Smooth muscle cell (in vitro differentiated cells): ENCODE measurements around the gene LRP2. TPM values are rescaled to one million over a fixed set of nuclear protein-coding genes. Genes with fewer than 3 reads are reported as not detected.

Source experiments
- DNase-seq: peaks from one replicate; lab custom pipeline; 2025; ENCODE audit not compliant: unreplicated experiment; lab: John Stamatoyannopoulos, UW
- H2AFZ ChIP-seq: fragments of 200-600 bp; sonication (generic); 2 replicates; pipeline ENCODE4 v1.6.0; 2016; ENCODE audit warnings: antibody characterized with exemption, low read depth, mild to moderate bottlenecking
- H3F3A ChIP-seq: fragments of 200-600 bp; sonication (generic); 2 replicates; pipeline ENCODE4 v1.6.0; 2017; ENCODE audit warnings: antibody characterized with exemption, low read depth
- H3K27ac ChIP-seq: fragments of 200-600 bp; sonication (generic); 2 replicates; pipeline ENCODE4 v1.5.1; 2016; ENCODE audit warnings: low read depth, mild to moderate bottlenecking
- H3K27me3 ChIP-seq: fragments of 200-600 bp; sonication (generic); 2 replicates; pipeline ENCODE4 v1.6.1; 2016; ENCODE audit warnings: low read depth, mild to moderate bottlenecking
- H3K36me3 ChIP-seq: fragments of 200-600 bp; sonication (generic); 2 replicates; pipeline ENCODE4 v1.5.1; 2016; ENCODE audit warnings: low read depth
- H3K4me1 ChIP-seq: fragments of 200-600 bp; sonication (generic); 2 replicates; pipeline ENCODE4 v1.5.1; 2016; ENCODE audit warnings: low read depth
- H3K4me2 ChIP-seq: fragments of 200-600 bp; sonication (generic); 2 replicates; pipeline ENCODE4 v1.6.0; 2016; ENCODE audit warnings: mild to moderate bottlenecking
- H3K4me3 ChIP-seq: fragments of 200-600 bp; sonication (generic); 2 replicates; pipeline ENCODE4 v1.5.1; 2016; ENCODE audit warnings: mild to moderate bottlenecking
- H3K79me2 ChIP-seq: fragments of 200-600 bp; sonication (generic); 2 replicates; pipeline ENCODE4 v1.6.0; 2016; ENCODE audit warnings: low read depth, mild to moderate bottlenecking
- H3K9ac ChIP-seq: fragments of 200-600 bp; sonication (generic); 2 replicates; pipeline ENCODE4 v1.6.0; 2016; ENCODE audit warnings: low read depth
- H3K9me3 ChIP-seq: fragments of 200-600 bp; sonication (generic); replicated peaks from 2 replicates; pipeline ENCODE4 v1.5.1; 2016; ENCODE audit warnings: low read depth
- H4K20me1 ChIP-seq: fragments of 200-600 bp; sonication (generic); 2 replicates; pipeline ENCODE4 v1.6.0; 2016; ENCODE audit warnings: low read depth
- CTCF ChIP-seq: fragments of 200-600 bp; sonication (generic); IDR thresholded peaks from 2 replicates; pipeline ENCODE4 v1.5.1; 2017; ENCODE audit warnings: borderline replicate concordance, mild to moderate bottlenecking, antibody characterized with exemption; ENCODE audit not compliant: insufficient read depth, poor library complexity, severe bottlenecking
- WGBS: methylation state at CpG from one replicate; pipeline ENCODE4 v1.1.7; 2016; ENCODE audit warnings: low lambda C conversion rate; 5-methylcytosine and 5-hydroxymethylcytosine counted together
- polyA plus RNA-seq: library from polyadenylated mRNA; unstranded; fragments of >200 nt; fragmentation: Nextera tagmentation; extraction: Ambion mirVana; gene quantifications from 2 replicates; pipeline ENCODE4 v1.2.1, GENCODE V29; 2016
- total RNA-seq: library from RNA; depleted of rRNA; stranded (reverse); fragments of >200 nt; gene quantifications from 2 replicates; pipeline ENCODE4 v1.2.3, GENCODE V29; 2014

The LRP2 gene
- total and polyA plus RNA-seq, 2 experiments from 2014 or later, result 2.7 TPM; not detected in 1

GRCh38 chr2:169232551-169233154, 129.7 kb downstream of the LRP2 start:
- peaks cover 3% of the 10 kb centered on the region for H3K27me3 ChIP-seq
- H3K36me3 ChIP-seq, result no peaks in the 10 kb centered on the region
- H4K20me1 ChIP-seq, result no peaks in the 10 kb centered on the region
- no peak overlapping the region for H3K4me2 ChIP-seq
- no peak overlapping the region for H3K9ac ChIP-seq
- H3K79me2 ChIP-seq, result no peaks in the 10 kb centered on the region
- TF ChIP-seq CTCF, result no peak
- no peaks in the 10 kb centered on the region for H3K9me3 ChIP-seq
- no peak for DNase-seq
- H3K4me3 ChIP-seq, result no peak overlapping the region
- H2AFZ ChIP-seq, result no peak overlapping the region
- no peaks in the 10 kb centered on the region for H3K4me1 ChIP-seq
- H3K27ac ChIP-seq, result no peak overlapping the region
- H3F3A ChIP-seq, result no peaks in the 10 kb centered on the region
- WGBS, result 83% methylated on average over 11 of the region's 11 CpGs

GRCh38 chr2:169230204-169230603, 132.1 kb downstream of the LRP2 start:
- peaks cover 3% of the 10 kb centered on the region for H3K27me3 ChIP-seq
- no peaks in the 10 kb centered on the region for H3K36me3 ChIP-seq
- DNase-seq, result no peak
- no peak overlapping the region for H2AFZ ChIP-seq
- no peaks in the 10 kb centered on the region for H3F3A ChIP-seq
- H4K20me1 ChIP-seq, result no peaks in the 10 kb centered on the region
- no peak for TF ChIP-seq CTCF
- 74% methylated on average over 2 of the region's 2 CpGs for WGBS
- H3K27ac ChIP-seq, result no peak overlapping the region
- no peak overlapping the region for H3K4me2 ChIP-seq
- H3K9ac ChIP-seq, result no peak overlapping the region
- no peaks in the 10 kb centered on the region for H3K9me3 ChIP-seq
- H3K4me1 ChIP-seq, result no peaks in the 10 kb centered on the region
- no peaks in the 10 kb centered on the region for H3K79me2 ChIP-seq
- no peak overlapping the region for H3K4me3 ChIP-seq

- H3K79me2 ChIP-seq, result no peaks in the 10 kb centered on the region
- H3K9ac ChIP-seq, result no peak overlapping the region
- TF ChIP-seq CTCF, result no peak
- no peak overlapping the region for H3K4me2 ChIP-seq
- H3K4me1 ChIP-seq, result no peaks in the 10 kb centered on the region
- no peak overlapping the region for H3K27ac ChIP-seq
- no peaks in the 10 kb centered on the region for H4K20me1 ChIP-seq
- no peaks in the 10 kb centered on the region for H3F3A ChIP-seq
- H2AFZ ChIP-seq, result no peak overlapping the region
- DNase-seq, result no peak
- H3K4me3 ChIP-seq, result no peak overlapping the region
- peaks cover 3% of the 10 kb centered on the region for H3K27me3 ChIP-seq
- H3K9me3 ChIP-seq, result no peaks in the 10 kb centered on the region
- H3K36me3 ChIP-seq, result no peaks in the 10 kb centered on the region
Measured at GRCh38 chr2:169229590-169229989, 132.7 kb downstream of the LRP2 start.

- TF ChIP-seq CTCF, result no peak
- H3K4me3 ChIP-seq, result no peak overlapping the region
- no peak for DNase-seq
- no peaks in the 10 kb centered on the region for H3F3A ChIP-seq
- H4K20me1 ChIP-seq, result no peaks in the 10 kb centered on the region
- WGBS, result 77% methylated on average over 2 of the region's 2 CpGs
- H3K4me2 ChIP-seq, result no peak overlapping the region
- H3K36me3 ChIP-seq, result no peaks in the 10 kb centered on the region
- H3K4me1 ChIP-seq, result no peaks in the 10 kb centered on the region
- H3K9ac ChIP-seq, result no peak overlapping the region
- H3K9me3 ChIP-seq, result no peaks in the 10 kb centered on the region
- H2AFZ ChIP-seq, result no peak overlapping the region
- H3K79me2 ChIP-seq, result no peaks in the 10 kb centered on the region
- H3K27ac ChIP-seq, result no peak overlapping the region
- no peaks in the 10 kb centered on the region for H3K27me3 ChIP-seq
Measured at GRCh38 chr2:169225906-169226305, 136.4 kb downstream of the LRP2 start.
